C1 segment of cervical spinal cord (tissue), 14 donors: ENCODE results near the gene CMTM2.

Experiments
- DNase-seq, 14 donors: peaks; one replicate each; lab custom pipeline; 2025; lab: John Stamatoyannopoulos, UW

Gene CMTM2, protein sequence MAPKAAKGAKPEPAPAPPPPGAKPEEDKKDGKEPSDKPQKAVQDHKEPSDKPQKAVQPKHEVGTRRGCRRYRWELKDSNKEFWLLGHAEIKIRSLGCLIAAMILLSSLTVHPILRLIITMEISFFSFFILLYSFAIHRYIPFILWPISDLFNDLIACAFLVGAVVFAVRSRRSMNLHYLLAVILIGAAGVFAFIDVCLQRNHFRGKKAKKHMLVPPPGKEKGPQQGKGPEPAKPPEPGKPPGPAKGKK

GRCh38 chr16:66578651-66579531 lies at the start of gene CMTM2:
CMTM2 (plus strand) TSS chr16:66579463; CDS start chr16:66579608, 145 bp downstream.
- no peak for DNase-seq

GRCh38 chr16:66529475-66529874 lies 49.8 kb upstream of the CMTM2 start:
- no peak for DNase-seq

- DNase-seq, result no peak
Measured at GRCh38 chr16:66534376-66534799, 44.9 kb upstream of the CMTM2 start.

- no peak for DNase-seq
Measured at GRCh38 chr16:66536525-66536924, 42.7 kb upstream of the CMTM2 start.

GRCh38 chr16:66537236-66537635 lies 42.0 kb upstream of the CMTM2 start:
- DNase-seq, result no peak

GRCh38 chr16:66538910-66539309 lies 40.4 kb upstream of the CMTM2 start:
- DNase-seq, result no peak

DNA sequence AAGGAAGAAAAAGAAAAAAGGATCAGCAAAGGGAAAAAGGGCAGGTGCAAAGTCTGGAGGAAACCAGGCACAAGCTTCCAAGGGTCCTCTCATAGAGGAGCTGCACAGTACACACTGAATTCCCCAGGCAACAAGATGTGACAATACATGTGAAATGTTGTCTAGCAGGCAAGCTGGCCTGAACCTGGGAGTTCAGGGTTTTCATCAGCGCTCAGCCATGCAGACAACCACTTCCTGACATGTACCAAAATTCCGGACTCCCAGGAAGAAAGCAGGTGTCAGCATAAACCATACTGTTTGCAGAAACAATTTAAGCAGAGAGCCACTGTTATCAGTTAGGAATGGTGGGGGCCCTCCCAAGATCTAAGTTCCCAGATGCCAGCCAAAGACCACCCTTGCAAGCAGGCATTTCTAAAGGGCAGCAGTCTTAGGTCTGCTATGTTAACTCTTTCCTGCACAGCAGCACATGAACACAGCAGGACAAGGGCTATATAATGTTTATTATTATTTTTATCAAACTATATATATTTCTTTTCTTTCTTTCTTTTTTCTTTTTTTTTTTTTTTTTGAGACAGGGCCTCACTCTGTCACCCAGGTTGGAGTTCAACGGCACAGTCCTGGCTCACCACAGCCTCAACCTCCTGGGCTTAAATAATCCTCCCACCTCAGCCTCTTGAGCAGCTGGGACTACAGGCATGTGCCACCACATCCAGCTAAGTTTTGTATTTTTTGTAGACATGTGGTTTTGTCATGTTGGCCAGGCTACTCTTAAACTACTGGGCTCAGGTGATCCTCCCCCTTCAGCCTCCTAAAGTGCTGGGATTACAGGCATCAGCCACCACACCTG lies 39.4 kb upstream of the CMTM2 start:
- DNase-seq, result peak in 1 of 14 donors; percentile 59

DNA sequence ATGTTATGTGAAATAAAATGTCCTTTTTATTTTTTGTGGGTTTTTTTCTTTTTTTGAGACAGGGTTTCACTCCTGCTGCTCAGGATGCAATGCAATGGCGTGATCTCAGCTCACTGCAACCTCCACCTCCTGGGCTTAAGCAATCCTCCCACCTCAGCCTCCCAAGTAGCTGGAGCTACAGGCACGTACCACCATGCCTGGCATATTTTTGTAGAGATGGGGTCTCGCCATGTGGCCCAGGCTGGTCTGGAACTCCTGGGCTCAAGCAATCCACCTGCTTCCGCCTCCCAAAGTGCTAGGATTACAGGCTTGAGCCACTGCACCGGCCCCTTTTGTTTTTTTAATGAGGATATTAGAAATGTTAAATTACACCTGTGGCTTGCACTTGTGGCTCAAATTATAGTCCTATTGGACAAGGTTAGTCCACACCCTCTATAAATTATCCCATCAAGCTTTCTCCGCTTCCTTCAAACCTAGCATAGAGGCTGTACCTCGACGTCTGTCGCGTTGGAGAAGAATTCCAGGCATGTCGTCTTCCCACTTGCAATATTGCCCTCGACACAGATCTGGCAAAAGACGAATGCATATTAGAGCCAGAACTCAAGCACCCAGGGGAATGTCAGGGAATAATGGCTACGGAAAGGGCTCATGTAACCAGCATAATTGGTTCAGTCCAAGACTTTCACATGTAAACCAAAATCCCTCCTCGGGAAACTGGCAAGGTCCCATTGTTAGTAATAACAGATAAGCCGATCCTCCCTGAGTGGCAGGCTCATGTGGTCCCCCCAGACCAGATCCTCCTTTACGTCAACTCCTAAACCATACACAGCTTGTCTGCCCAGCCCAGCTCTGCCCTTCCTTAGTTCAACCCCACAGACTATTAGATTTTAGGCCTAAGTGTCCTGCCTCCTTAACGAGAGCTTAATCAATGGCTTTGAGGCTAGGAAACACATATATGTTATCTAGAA lies 37.6 kb upstream of the CMTM2 start:
- no peak for DNase-seq

- no peak for DNase-seq
Measured at GRCh38 chr16:66542396-66542795, 36.9 kb upstream of the CMTM2 start.

GRCh38 chr16:66543541-66543940 lies 35.7 kb upstream of the CMTM2 start:
- DNase-seq, result no peak

- DNase-seq, result no peak
Measured at GRCh38 chr16:66544016-66544757, 35.1 kb upstream of the CMTM2 start.

GRCh38 chr16:66547101-66547989 lies 31.9 kb upstream of the CMTM2 start:
- DNase-seq, result no peak

- DNase-seq, result peak in 2 of 14 donors; percentile 20 to 27
Measured at GRCh38 chr16:66548068-66548467, 31.2 kb upstream of the CMTM2 start.

DNA sequence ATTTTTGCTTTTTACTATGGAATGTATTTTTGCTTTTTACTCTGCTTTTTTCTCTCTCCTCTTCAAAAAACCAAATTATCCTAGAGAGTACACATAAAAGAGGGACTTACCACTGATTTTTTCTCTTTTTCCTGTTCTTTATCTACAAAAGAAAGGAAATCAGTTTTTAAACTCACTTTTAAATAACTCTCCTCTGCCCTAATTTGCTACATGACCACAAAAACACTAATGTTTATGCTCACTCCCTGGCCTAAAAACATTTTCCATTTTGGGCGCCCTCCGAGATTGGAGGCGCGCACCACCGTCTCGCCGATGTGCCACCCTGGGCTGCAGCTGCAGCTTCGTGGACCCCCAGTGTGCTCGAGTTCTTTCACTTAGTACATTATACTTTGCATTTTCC lies 30.4 kb upstream of the CMTM2 start:
- peak in 1 of 14 donors; percentile 28 for DNase-seq

- DNase-seq, result peak in 12 of 14 donors; percentile 44 to 83 (median 66)
Measured at GRCh38 chr16:66549284-66550131, 29.8 kb upstream of the CMTM2 start, which contains the start of gene TK2. TK2 (minus strand) TSS chr16:66550122; CDS start chr16:66550061, 61 bp downstream.

DNA sequence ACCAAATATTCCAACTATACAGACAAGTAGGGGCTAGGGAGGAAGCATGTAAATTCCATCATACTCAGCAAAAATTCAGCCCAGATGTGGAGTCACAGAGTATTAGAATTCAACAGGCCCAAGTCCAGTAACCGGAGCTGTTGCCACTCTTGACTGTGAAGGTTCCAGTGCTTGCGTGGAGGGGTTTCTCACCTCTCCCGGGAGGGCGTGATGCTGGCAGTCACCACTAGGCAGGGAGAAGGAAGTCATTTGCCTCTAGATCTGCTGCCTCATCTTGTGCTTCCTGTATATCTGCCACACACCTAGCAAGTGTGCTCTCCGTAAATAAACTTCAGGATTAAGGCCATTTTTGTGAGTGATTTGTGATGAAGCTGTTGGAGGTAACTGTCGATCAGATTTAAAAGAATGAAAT lies 27.9 kb upstream of the CMTM2 start:
- DNase-seq, result peak in 4 of 14 donors; percentile 9 to 21 (median 15)

- peak in 3 of 14 donors; percentile 52 to 75 (median 65) for DNase-seq
Measured at GRCh38 chr16:66551788-66552285, 27.4 kb upstream of the CMTM2 start.
